ENCODE measurements around the gene AK2.

DNA sequence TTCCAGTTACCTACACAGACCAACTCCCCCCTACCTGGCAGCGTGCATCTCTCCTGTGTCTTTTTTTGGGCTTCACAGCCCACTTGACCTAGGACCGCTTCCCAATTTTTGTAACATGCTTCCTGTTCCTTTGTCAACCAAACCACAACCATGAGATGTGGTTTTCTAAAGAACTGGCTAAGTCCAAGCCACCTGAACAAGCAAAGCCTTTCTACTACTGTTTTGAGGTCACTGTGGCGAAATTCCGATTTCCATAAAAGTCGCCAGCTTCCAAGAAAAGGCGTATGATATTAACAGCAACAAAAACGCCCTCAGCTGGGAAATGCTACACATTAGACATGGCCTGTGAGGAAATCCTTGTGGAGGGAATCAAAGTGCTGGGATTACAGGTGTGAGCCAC is 12.7 kb upstream of the AK2 start:
- TF ChIP-seq, protein P1, sequence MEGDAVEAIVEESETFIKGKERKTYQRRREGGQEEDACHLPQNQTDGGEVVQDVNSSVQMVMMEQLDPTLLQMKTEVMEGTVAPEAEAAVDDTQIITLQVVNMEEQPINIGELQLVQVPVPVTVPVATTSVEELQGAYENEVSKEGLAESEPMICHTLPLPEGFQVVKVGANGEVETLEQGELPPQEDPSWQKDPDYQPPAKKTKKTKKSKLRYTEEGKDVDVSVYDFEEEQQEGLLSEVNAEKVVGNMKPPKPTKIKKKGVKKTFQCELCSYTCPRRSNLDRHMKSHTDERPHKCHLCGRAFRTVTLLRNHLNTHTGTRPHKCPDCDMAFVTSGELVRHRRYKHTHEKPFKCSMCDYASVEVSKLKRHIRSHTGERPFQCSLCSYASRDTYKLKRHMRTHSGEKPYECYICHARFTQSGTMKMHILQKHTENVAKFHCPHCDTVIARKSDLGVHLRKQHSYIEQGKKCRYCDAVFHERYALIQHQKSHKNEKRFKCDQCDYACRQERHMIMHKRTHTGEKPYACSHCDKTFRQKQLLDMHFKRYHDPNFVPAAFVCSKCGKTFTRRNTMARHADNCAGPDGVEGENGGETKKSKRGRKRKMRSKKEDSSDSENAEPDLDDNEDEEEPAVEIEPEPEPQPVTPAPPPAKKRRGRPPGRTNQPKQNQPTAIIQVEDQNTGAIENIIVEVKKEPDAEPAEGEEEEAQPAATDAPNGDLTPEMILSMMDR (IDR thresholded peaks at IDR 0.05) = no peak
- no peak for TF ChIP-seq POLR2AphosphoS5 (IDR thresholded peaks at IDR 0.05)
